ENCODE data around the gene KBTBD6. TPM values are rescaled to one million over a fixed set of nuclear protein-coding genes. Genes with fewer than 3 reads are reported as not detected.

KBTBD6 gene
- total RNA-seq, 6 experiments from 2014 or later, result 10.8 to 13.0 (median 11.4) TPM

GRCh38 chr13:41162151-41162550 is 29.5 kb upstream of the KBTBD6 start:
- H3K36me3 Mint-ChIP-seq (ENCODE audit: low read depth), result no peaks in the 10 kb centered on the region
- no peak overlapping the region for H3K4me3 Mint-ChIP-seq
- no peaks in the 10 kb centered on the region for H3K4me1 Mint-ChIP-seq (ENCODE audit: low read depth)
- no peak overlapping the region for H3K27ac Mint-ChIP-seq
- TF ChIP-seq CTCF (IDR thresholded peaks at IDR 0.05), result no peak
- no peaks in the 10 kb centered on the region for H3K9me3 Mint-ChIP-seq
- no peak for DNase-seq
- no peaks in the 10 kb centered on the region for H3K27me3 Mint-ChIP-seq (ENCODE audit: insufficient read depth)

GRCh38 chr13:41159174-41159573 is 26.6 kb upstream of the KBTBD6 start:
- H3K4me1 Mint-ChIP-seq (ENCODE audit: low read depth), result 0 out of 2 replicates have a peak, but pooled peaks cover 4% of the 10 kb centered on the region
- DNase-seq, result no peak
- no peaks in the 10 kb centered on the region for H3K36me3 Mint-ChIP-seq (ENCODE audit: low read depth)
- H3K27ac Mint-ChIP-seq, result no peak overlapping the region
- H3K4me3 Mint-ChIP-seq, result no peak overlapping the region
- H3K27me3 Mint-ChIP-seq (ENCODE audit: insufficient read depth), result no peaks in the 10 kb centered on the region
- no peaks in the 10 kb centered on the region for H3K9me3 Mint-ChIP-seq
- TF ChIP-seq CTCF (IDR thresholded peaks at IDR 0.05), result no peak

- no peak for TF ChIP-seq CTCF (IDR thresholded peaks at IDR 0.05)
- no peak for DNase-seq
- Mint-ChIP-seq H3K9me3 (peaks cover 4% of the 10 kb centered on the region), H3K27ac (no peak overlapping the region), H3K4me1 (ENCODE audit: low read depth) (0 out of 2 replicates have a peak, but pooled peaks cover 4% of the 10 kb centered on the region), H3K4me3 (no peak overlapping the region), H3K27me3 (ENCODE audit: insufficient read depth) (peaks cover 2% of the 10 kb centered on the region; the same call in 1 of the 2 replicates), H3K36me3 (ENCODE audit: low read depth) (peaks cover 4% of the 10 kb centered on the region)
These were observed 24.6 kb upstream of the KBTBD6 start for GRCh38 chr13:41157048-41157717.

GRCh38 chr13:41156620-41157019 is 24.0 kb upstream of the KBTBD6 start:
- no peak for DNase-seq
- Mint-ChIP-seq H3K27ac (no peak overlapping the region), H3K4me1 (ENCODE audit: low read depth) (0 out of 2 replicates have a peak, but pooled peaks cover 4% of the 10 kb centered on the region), H3K27me3 (ENCODE audit: insufficient read depth) (peaks cover 3% of the 10 kb centered on the region; the same call in 1 of the 2 replicates), H3K36me3 (ENCODE audit: low read depth) (peaks cover 10% of the 10 kb centered on the region), H3K4me3 (no peak overlapping the region), H3K9me3 (peaks cover 9% of the 10 kb centered on the region)
- no peak for TF ChIP-seq CTCF (IDR thresholded peaks at IDR 0.05)

GRCh38 chr13:41154042-41154441 is 21.4 kb upstream of the KBTBD6 start:
- H3K9me3 Mint-ChIP-seq, result peaks cover 34% of the 10 kb centered on the region
- TF ChIP-seq CTCF (IDR thresholded peaks at IDR 0.05), result no peak
- no peak overlapping the region for H3K27ac Mint-ChIP-seq

More at GRCh38 chr13:41154042-41154441, 21.4 kb upstream of the KBTBD6 start:
- Mint-ChIP-seq H3K4me3 (no peak overlapping the region), H3K36me3 (ENCODE audit: low read depth) (peaks cover 36% of the 10 kb centered on the region), H3K4me1 (ENCODE audit: low read depth) (peaks cover 12% of the 10 kb centered on the region), H3K27me3 (ENCODE audit: insufficient read depth) (peaks cover 3% of the 10 kb centered on the region; the same call in 1 of the 2 replicates)
- DNase-seq, result no peak
